AG04449 (cell line): ENCODE measurements around the gene MMP14.

Source experiments
- CTCF ChIA-PET: fragments of 350-600 bp; formaldehyde crosslinking; extraction: SDS; loops from one replicate; lab custom pipeline; 2021; ENCODE audit warnings: antibody characterized with exemption; lab: Yijun Ruan, JAX
- POLR2A ChIA-PET: fragments of 400-600, 350-600 bp; formaldehyde crosslinking; extraction: SDS; loops from one replicate; lab custom pipeline; 2020; ENCODE audit warnings: antibody characterized with exemption, inconsistent platforms; lab: Yijun Ruan, JAX
- DNase-seq: peaks from one replicate; pipeline ENCODE4 v3.0.0-alpha.2; 2010; ENCODE audit warnings: low read depth, low spot score
- H3K4me3 ChIP-seq: 2 replicates; pipeline ENCODE4 v1.5.1; 2011; ENCODE audit warnings: low read depth, mild to moderate bottlenecking, control low read depth, low read length
- TF ChIP-seq, protein P1 (sequence below): IDR thresholded peaks from one replicate; pipeline ENCODE4 v1.5.1; 2011; ENCODE audit warnings: mild to moderate bottlenecking, moderate library complexity, low read length, control low read depth, inconsistent platforms; ENCODE audit not compliant: insufficient read depth; ENCODE audit errors: missing control alignments

MMP14 gene

DNA sequence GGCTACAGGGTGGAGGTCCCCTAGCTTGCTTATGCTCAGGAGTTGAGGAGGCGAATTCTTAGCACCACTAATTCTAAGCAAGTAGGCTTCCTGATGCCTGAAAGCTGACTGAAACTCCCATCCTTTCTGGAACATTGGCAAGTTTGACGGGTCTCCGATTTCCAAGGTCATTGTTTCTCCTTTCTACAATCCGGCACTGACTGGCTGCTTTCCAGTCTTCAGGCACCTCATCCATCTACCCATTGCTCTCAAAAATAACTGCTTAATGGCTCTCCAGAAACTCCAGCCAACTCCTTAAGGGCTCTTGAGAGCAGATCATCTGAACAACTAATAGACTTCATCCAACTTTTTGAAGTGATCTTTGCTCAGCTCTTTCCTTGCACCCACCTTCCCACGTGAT, 60.0 kb downstream of the MMP14 start:
- ChIA-PET POLR2A (interaction anchor here (1.2 kb wide), 1 partner anchor 14 kb away, joined by 5 read pairs; no protein-coding TSS in a partner anchor), CTCF (interaction anchor here (0.8 to 12.7 kb wide), 15 partner anchors 14 to 504 kb away, joined by 3 to 164 read pairs (median 4); partner anchors contain the start of genes LRP10, PRMT5 and REM2)
- DNase-seq = no peak
- no peak overlapping the region for H3K4me3 ChIP-seq
- TF ChIP-seq, protein P1, sequence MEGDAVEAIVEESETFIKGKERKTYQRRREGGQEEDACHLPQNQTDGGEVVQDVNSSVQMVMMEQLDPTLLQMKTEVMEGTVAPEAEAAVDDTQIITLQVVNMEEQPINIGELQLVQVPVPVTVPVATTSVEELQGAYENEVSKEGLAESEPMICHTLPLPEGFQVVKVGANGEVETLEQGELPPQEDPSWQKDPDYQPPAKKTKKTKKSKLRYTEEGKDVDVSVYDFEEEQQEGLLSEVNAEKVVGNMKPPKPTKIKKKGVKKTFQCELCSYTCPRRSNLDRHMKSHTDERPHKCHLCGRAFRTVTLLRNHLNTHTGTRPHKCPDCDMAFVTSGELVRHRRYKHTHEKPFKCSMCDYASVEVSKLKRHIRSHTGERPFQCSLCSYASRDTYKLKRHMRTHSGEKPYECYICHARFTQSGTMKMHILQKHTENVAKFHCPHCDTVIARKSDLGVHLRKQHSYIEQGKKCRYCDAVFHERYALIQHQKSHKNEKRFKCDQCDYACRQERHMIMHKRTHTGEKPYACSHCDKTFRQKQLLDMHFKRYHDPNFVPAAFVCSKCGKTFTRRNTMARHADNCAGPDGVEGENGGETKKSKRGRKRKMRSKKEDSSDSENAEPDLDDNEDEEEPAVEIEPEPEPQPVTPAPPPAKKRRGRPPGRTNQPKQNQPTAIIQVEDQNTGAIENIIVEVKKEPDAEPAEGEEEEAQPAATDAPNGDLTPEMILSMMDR = no peak

GRCh38 chr14:22896760-22897159, 60.4 kb downstream of the MMP14 start:
- POLR2A ChIA-PET = interaction anchor here (1.2 kb wide), 1 partner anchor 15 kb away, joined by 5 read pairs; no protein-coding TSS in a partner anchor
- H3K4me3 ChIP-seq = no peak overlapping the region
- CTCF ChIA-PET = interaction anchor here (0.8 to 12.7 kb wide), 15 partner anchors 14 to 505 kb away, joined by 3 to 164 read pairs (median 4); partner anchors contain the start of genes LRP10, PRMT5 and REM2
- no peak for DNase-seq
- TF ChIP-seq, protein P1 = no peak

DNA sequence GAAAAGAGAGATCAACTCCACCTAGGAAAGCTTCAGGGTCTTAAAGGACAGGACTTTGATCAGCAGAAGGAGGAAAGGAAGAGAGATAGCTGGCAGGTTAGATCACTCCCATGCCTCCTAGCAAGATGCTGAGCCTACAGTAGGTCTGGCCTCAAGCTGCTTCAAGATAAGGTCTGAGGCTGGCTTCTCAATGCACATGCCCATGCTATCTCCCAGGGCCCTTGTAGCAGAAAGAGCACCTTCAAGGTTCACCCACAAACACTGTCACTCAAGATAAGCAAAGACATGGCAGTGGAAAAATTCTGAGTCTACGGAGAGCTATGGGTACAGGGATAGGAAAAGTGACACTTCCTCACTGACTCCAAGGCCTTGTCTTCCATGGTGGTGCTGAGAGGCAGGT, 61.0 kb downstream of the MMP14 start:
- ChIA-PET POLR2A (interaction anchor here (1.0 to 1.2 kb wide), 2 partner anchors 15 to 26 kb away, joined by 4 to 5 read pairs; partner anchors contain the start of gene LRP10), CTCF (interaction anchor here (0.8 to 12.7 kb wide), 11 partner anchors 15 to 342 kb away, joined by 3 to 164 read pairs (median 7); partner anchors contain the start of genes LRP10, PRMT5 and REM2)
- TF ChIP-seq, protein P1 = no peak
- no peak overlapping the region for H3K4me3 ChIP-seq
- DNase-seq = no peak
